Vagina (tissue), 2 donors: ENCODE results near the gene OPN1SW. TPM values are rescaled to one million over a fixed set of nuclear protein-coding genes. Genes with fewer than 3 reads are reported as not detected.

Experiments used
- DNase-seq, 2 donors: peaks; one replicate each; pipeline ENCODE4 v3.0.0-alpha.2; 2017; ENCODE audit errors: extremely low spot score in 2 of 2
- H3K27ac ChIP-seq: fragments of 200-600 bp; sonication (generic); one replicate; pipeline ENCODE4 v1.5.1; 2019
- H3K27me3 ChIP-seq: fragments of 200-600 bp; sonication (generic); one replicate; pipeline ENCODE4 v1.5.1; 2019
- H3K36me3 ChIP-seq, 2 donors: fragments of 200-600 bp; sonication (generic); one replicate each; pipeline ENCODE4 v1.5.1; 2017 to 2019
- H3K4me1 ChIP-seq: fragments of 200-600 bp; sonication (generic); one replicate; pipeline ENCODE4 v1.5.1; 2019
- H3K4me3 ChIP-seq, 2 donors: fragments of 200-600 bp; sonication (generic); 1 replicate in 1 of 2; 2 replicates in 1 of 2; pipeline ENCODE4 v1.5.1; 2016 to 2019
- H3K9me3 ChIP-seq: fragments of 200-600 bp; sonication (generic); one replicate; pipeline ENCODE4 v1.5.1; 2019
- CTCF ChIP-seq, 3 experiments: fragments of 450-650 bp in 2 of 3; fragments of 200-600 bp in 1 of 3; sonication (generic) in 1 of 3; IDR thresholded peaks; one replicate each; pipeline ENCODE4 v1.5.1; 2017 to 2019; ENCODE audit warnings: antibody characterized with exemption in 3 of 3, mild to moderate bottlenecking in 2 of 3, moderate library complexity in 2 of 3
- POLR2A ChIP-seq, 2 donors: fragments of 450-650 bp; IDR thresholded peaks; one replicate each; pipeline ENCODE4 v1.6.1; 2017; ENCODE audit warnings: antibody characterized with exemption in 2 of 2, mild to moderate bottlenecking in 2 of 2, moderate library complexity in 2 of 2
- POLR2AphosphoS5 ChIP-seq, 2 donors: sonication (generic); formaldehyde crosslinking; IDR thresholded peaks; one replicate each; pipeline ENCODE4 v1.9.0; 2017; ENCODE audit warnings: antibody characterized with exemption in 2 of 2, mild to moderate bottlenecking in 2 of 2, low read depth in 1 of 2; ENCODE audit not compliant: insufficient read depth in 1 of 2
- intact Hi-C: fragments of 100-400 bp; cut with DNase I; formaldehyde crosslinking; loops from one replicate; pipeline ENCODE4 v1.15.1; 2023
- total RNA-seq: library from RNA; depleted of rRNA; stranded (reverse); fragments of >200 nt; gene quantifications from one replicate; pipeline ENCODE4 v1.2.3, GENCODE V29; 2016

The OPN1SW gene
- total RNA-seq, 1 donor from 2014 or later, result not detected

DNA sequence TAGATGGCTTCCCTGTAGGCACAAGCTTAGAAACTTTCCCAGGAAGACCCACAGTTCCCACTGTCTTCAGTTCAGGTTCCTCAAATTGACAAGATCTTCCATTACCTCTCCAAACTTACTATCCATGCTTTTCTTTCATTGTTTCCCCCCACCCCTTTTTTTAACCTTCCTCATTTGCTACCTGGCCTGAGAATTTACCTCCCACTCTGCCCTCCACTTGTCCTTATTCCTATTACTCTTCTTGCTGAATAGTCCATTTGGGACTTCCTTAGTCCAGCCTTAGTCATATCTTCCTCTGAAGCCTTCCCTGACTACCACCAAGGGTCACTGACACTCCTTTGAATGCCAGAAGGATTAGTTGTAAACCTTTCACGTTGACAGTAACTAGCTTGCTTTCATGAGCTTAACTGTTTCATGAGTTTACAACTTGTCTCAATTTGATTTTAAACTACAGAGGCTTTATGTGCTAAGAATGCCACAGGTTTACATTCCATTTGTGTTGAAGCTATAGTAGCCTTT is 37.7 kb downstream of the OPN1SW start:
- Histone ChIP-seq H3K9me3 (no peaks in the 10 kb centered on the region), H3K4me1 (peaks cover 42% of the 10 kb centered on the region), H3K27me3 (no peaks in the 10 kb centered on the region), H3K36me3 (no peaks in the 10 kb centered on the region), H3K27ac (peak overlapping the region; percentile 88), H3K4me3 (peak overlapping the region in 1 of 2 donors; percentile 92)
- DNase-seq, result no peak
- TF ChIP-seq CTCF (IDR thresholded peaks at IDR 0.05), result no peak
- TF ChIP-seq POLR2A (IDR thresholded peaks at IDR 0.05), result no peak
- no peak for TF ChIP-seq POLR2AphosphoS5 (IDR thresholded peaks at IDR 0.05; ENCODE audit: insufficient read depth in 1 of 2, low read depth in 1 of 2)
- intact Hi-C loops, result loop anchor here (2.0 to 10.0 kb wide), 2 partner anchors 19 to 127 kb away; partner anchors contain the start of gene ATP6V1F

GRCh38 chr7:128737441-128737840 is 38.2 kb downstream of the OPN1SW start:
- TF ChIP-seq POLR2AphosphoS5 (IDR thresholded peaks at IDR 0.05; ENCODE audit: insufficient read depth in 1 of 2, low read depth in 1 of 2) (no peak), CTCF (IDR thresholded peaks at IDR 0.05) (no peak), POLR2A (IDR thresholded peaks at IDR 0.05) (no peak)
- H3K4me1 ChIP-seq, result peaks cover 40% of the 10 kb centered on the region
- intact Hi-C loops, result loop anchor here (10.0 kb wide), 1 partner anchor 127 kb away; the partner anchor contains the start of gene ATP6V1F
- no peaks in the 10 kb centered on the region for H3K27me3 ChIP-seq
- H3K9me3 ChIP-seq, result no peaks in the 10 kb centered on the region
- no peaks in the 10 kb centered on the region for H3K36me3 ChIP-seq
- peak overlapping the region; percentile 88 for H3K27ac ChIP-seq
- no peak for DNase-seq
- H3K4me3 ChIP-seq, result no peak overlapping the region

- H3K27me3 ChIP-seq, result no peaks in the 10 kb centered on the region
- intact Hi-C loops, result loop anchor here (10.0 kb wide), 1 partner anchor 129 kb away; the partner anchor contains the start of gene ATP6V1F
- peaks cover 20% of the 10 kb centered on the region for H3K4me1 ChIP-seq
- DNase-seq, result no peak
- H3K4me3 ChIP-seq, result no peak overlapping the region
- no peak overlapping the region for H3K27ac ChIP-seq
- H3K9me3 ChIP-seq, result no peaks in the 10 kb centered on the region
- TF ChIP-seq CTCF (IDR thresholded peaks at IDR 0.05) (no peak), POLR2A (IDR thresholded peaks at IDR 0.05) (no peak), POLR2AphosphoS5 (IDR thresholded peaks at IDR 0.05; ENCODE audit: insufficient read depth in 1 of 2, low read depth in 1 of 2) (no peak)
- no peaks in the 10 kb centered on the region for H3K36me3 ChIP-seq
These were observed 40.2 kb downstream of the OPN1SW start for GRCh38 chr7:128735436-128735835.

DNA sequence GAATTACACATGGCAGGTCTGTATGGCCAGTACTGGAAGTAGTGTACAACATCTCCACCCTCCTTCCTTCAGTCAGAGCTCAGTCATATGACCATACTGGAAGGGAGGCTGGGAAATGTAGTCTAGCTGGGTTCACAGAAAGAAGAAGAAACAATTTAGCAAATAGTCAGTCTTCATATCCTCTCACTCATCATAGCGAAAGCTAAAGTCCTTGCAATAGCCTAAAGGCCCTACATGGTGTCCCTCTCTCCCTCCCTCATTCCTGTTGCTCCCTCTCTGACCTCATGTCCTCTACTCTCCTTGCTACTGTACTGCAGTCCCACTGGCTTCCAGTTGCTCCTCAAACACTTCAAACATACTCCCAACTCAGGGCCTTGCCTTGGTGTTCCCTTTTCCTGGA is 40.7 kb downstream of the OPN1SW start:
- H3K4me1 ChIP-seq, result peaks cover 14% of the 10 kb centered on the region
- intact Hi-C loops, result loop anchor here (10.0 kb wide), 1 partner anchor 130 kb away; the partner anchor contains the start of gene ATP6V1F
- DNase-seq, result no peak
- H3K27ac ChIP-seq, result no peak overlapping the region
- H3K36me3 ChIP-seq, result no peaks in the 10 kb centered on the region
- no peak overlapping the region for H3K4me3 ChIP-seq
- H3K9me3 ChIP-seq, result no peaks in the 10 kb centered on the region
- TF ChIP-seq POLR2AphosphoS5 (IDR thresholded peaks at IDR 0.05; ENCODE audit: insufficient read depth in 1 of 2, low read depth in 1 of 2) (no peak), CTCF (IDR thresholded peaks at IDR 0.05) (no peak)
- H3K27me3 ChIP-seq, result no peaks in the 10 kb centered on the region

GRCh38 chr7:128733278-128733645 is 42.3 kb downstream of the OPN1SW start:
- no peak for DNase-seq
- no peaks in the 10 kb centered on the region for H3K9me3 ChIP-seq
- no peak overlapping the region for H3K4me3 ChIP-seq
- no peaks in the 10 kb centered on the region for H3K36me3 ChIP-seq
- no peak overlapping the region for H3K27ac ChIP-seq
- no peaks in the 10 kb centered on the region for H3K27me3 ChIP-seq
- H3K4me1 ChIP-seq, result peaks cover 10% of the 10 kb centered on the region
- TF ChIP-seq POLR2A (IDR thresholded peaks at IDR 0.05) (no peak), CTCF (IDR thresholded peaks at IDR 0.05) (no peak), POLR2AphosphoS5 (IDR thresholded peaks at IDR 0.05; ENCODE audit: insufficient read depth in 1 of 2, low read depth in 1 of 2) (no peak)
- intact Hi-C loops, result loop anchor here (10.0 kb wide), 1 partner anchor 132 kb away; the partner anchor contains the start of gene ATP6V1F
